Lung (tissue), 12 donors: Measurements from ENCODE around the gene TAF1B. TPM values are rescaled to one million over a fixed set of nuclear protein-coding genes. Genes with fewer than 3 reads are reported as not detected.

ENCODE experiments used
- ATAC-seq: fragments of 200-7000 bp; cut with Tn5 transposase; one replicate; pipeline ENCODE4 v1.9.1; 2020; ENCODE audit warnings: moderate number of reproducible peaks; ENCODE audit not compliant: insufficient read depth, low FRiP score
- DNase-seq, 3 donors: peaks; one replicate each; pipeline ENCODE4 v3.0.0-alpha.2; 2013 to 2017
- H3K27ac ChIP-seq, 2 donors: one replicate each; pipeline ENCODE4 v1.5.1; 2013; ENCODE audit warnings: mild to moderate bottlenecking in 2 of 2, moderate library complexity in 2 of 2, control low read depth in 1 of 2, inconsistent platforms in 1 of 2, low read depth in 1 of 2, low read length in 1 of 2
- H3K27me3 ChIP-seq, 3 donors: one replicate each; pipeline ENCODE4 v1.5.1; 2013; ENCODE audit warnings: low read length in 2 of 3; ENCODE audit not compliant: control insufficient read depth in 3 of 3, insufficient read depth in 3 of 3
- H3K36me3 ChIP-seq, 4 donors: one replicate each; pipeline ENCODE4 v1.5.1; 2013; ENCODE audit warnings: low read length in 4 of 4, mild to moderate bottlenecking in 1 of 4, moderate library complexity in 1 of 4; ENCODE audit not compliant: control insufficient read depth in 4 of 4, insufficient read depth in 4 of 4
- H3K4me1 ChIP-seq, 5 donors: one replicate each; pipeline ENCODE4 v1.5.1; 2013; ENCODE audit warnings: low read length in 5 of 5, mild to moderate bottlenecking in 2 of 5, moderate library complexity in 1 of 5; ENCODE audit not compliant: control insufficient read depth in 5 of 5, insufficient read depth in 5 of 5
- H3K4me3 ChIP-seq: one replicate; pipeline ENCODE4 v1.5.1; 2013; ENCODE audit warnings: mild to moderate bottlenecking, control low read depth, moderate library complexity
- H3K9ac ChIP-seq, 2 donors: one replicate each; pipeline ENCODE4 v1.5.1; 2013; ENCODE audit warnings: low read length in 2 of 2, control low read depth in 1 of 2; ENCODE audit not compliant: insufficient read depth in 1 of 2
- H3K9me3 ChIP-seq, 4 donors: one replicate each; pipeline ENCODE4 v1.5.1; 2013; ENCODE audit warnings: low read length in 3 of 4, mild to moderate bottlenecking in 1 of 4, moderate library complexity in 1 of 4; ENCODE audit not compliant: control insufficient read depth in 4 of 4, insufficient read depth in 3 of 4
- WGBS, 2 donors: extraction: QIAGEN DNeasy Blood & Tissue Kit; methylation state at CpG; one replicate each; pipeline ENCODE4 v1.1.7; 2013; 5-methylcytosine and 5-hydroxymethylcytosine counted together
- polyA plus RNA-seq, 2 donors: library from polyadenylated mRNA; stranded (reverse); fragments of 200-250 nt; gene quantifications; one replicate each; pipeline ENCODE4 v1.2.1, GENCODE V29; 2013
- total RNA-seq, 2 donors: library from RNA; depleted of rRNA in 1 of 2; stranded (reverse); fragments of >200 nt in 1 of 2; gene quantifications; one replicate each; pipeline ENCODE4 v1.2.1, GENCODE V29; 2014 to 2021
- TF ChIP-seq, protein P1 (sequence below): IDR thresholded peaks from 2 replicates; pipeline ENCODE4 v1.5.1; 2012; ENCODE audit warnings: mild to moderate bottlenecking; ENCODE audit errors: control extremely low read depth, extremely low read depth
- donor health status: control.
- donor health status: control.
- donor health status: Bipolar disorder and iron deficiency.
- donor health status: healthy.
- donor health status: DM: yes; HTN: yes; CAD: no.

TAF1B gene
- total and polyA plus RNA-seq, 4 donors: 6.1 to 46.3 (median 14.9) TPM

DNA sequence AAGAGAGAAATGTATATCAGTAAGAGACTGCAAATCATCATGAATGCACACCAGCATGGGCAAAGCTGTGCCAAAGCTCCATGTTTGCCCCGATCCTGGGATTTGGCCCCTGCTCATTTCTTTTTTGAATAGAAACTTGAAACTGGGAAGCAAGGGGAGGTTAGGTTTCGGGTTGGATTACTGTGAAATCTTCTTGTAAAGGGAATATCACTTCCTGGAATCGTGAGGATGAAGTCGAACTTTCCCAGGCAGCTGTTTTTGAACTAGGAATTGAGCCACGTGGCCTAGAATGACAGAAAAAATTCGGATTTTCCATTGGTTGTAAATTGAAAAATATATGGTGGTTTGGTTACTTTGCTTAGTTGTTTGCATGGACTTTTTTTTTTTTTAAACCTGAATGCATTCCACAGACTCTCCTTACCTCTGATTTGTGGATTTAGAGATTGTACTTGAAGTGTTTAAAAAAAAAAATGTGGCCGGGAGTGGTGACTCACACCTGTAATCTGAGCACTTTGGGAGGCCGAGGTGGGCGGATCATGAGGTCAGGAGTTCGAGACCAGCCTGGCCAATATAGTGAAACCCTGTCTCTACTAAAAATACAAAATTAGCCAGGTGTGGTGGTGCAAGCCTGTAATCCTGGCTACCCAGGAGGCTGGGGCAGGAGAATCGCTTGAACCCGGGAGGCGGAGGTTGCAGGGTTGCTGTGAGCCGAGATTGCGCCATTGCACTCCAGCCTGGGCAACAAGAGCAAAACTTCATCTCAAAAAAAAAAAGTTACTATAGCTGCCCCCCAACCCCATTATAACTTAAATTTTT lies 140.3 kb downstream of the TAF1B start:
- Histone ChIP-seq H3K9ac (no peak overlapping the region), H3K27ac (no peak overlapping the region), H3K36me3 (peaks cover 0 to 7% (median 0%) of the 10 kb centered on the region in 4 donors), H3K9me3 (no peaks in the 10 kb centered on the region), H3K4me3 (no peak overlapping the region), H3K27me3 (peaks cover 0 to 9% (median 3%) of the 10 kb centered on the region in 3 donors), H3K4me1 (peaks cover 0 to 9% (median 0%) of the 10 kb centered on the region in 5 donors)
- ATAC-seq: no peak
- 68 to 80% methylated on average over 15 of the region's 15 CpGs for WGBS, 2 donors
- no peak for DNase-seq
- TF ChIP-seq, protein P1, sequence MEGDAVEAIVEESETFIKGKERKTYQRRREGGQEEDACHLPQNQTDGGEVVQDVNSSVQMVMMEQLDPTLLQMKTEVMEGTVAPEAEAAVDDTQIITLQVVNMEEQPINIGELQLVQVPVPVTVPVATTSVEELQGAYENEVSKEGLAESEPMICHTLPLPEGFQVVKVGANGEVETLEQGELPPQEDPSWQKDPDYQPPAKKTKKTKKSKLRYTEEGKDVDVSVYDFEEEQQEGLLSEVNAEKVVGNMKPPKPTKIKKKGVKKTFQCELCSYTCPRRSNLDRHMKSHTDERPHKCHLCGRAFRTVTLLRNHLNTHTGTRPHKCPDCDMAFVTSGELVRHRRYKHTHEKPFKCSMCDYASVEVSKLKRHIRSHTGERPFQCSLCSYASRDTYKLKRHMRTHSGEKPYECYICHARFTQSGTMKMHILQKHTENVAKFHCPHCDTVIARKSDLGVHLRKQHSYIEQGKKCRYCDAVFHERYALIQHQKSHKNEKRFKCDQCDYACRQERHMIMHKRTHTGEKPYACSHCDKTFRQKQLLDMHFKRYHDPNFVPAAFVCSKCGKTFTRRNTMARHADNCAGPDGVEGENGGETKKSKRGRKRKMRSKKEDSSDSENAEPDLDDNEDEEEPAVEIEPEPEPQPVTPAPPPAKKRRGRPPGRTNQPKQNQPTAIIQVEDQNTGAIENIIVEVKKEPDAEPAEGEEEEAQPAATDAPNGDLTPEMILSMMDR: no peak

Other genes starting within 250 kb of the TAF1B start
- 100 to 1,000 TPM; 271 to 275 TPM for gene YWHAQ, start 212.5 kb upstream of the TAF1B start, total RNA-seq
- 100 to 1,000 TPM in 1 of 2 donors, 10 to 100 TPM in 1; 94.6 to 173 TPM for gene YWHAQ, start 212.5 kb upstream of the TAF1B start, polyA plus RNA-seq
- 10 to 100 TPM in 1 of 2 donors, 1 to 10 TPM in 1; 5.4 to 13.6 TPM for gene GRHL1, start 108.2 kb downstream of the TAF1B start, total RNA-seq
- gene GRHL1, start 108.2 kb downstream of the TAF1B start, polyA plus RNA-seq: 1 to 10 TPM; 1.8 to 5.9 TPM
- 10 to 100 TPM; 20.3 to 21.8 TPM for gene KLF11, start 200.1 kb downstream of the TAF1B start, total RNA-seq
- 10 to 100 TPM in 1 of 2 donors, 1 to 10 TPM in 1; 7.4 to 14.4 TPM for gene KLF11, start 200.1 kb downstream of the TAF1B start, polyA plus RNA-seq
- gene CYS1, start 236.9 kb downstream of the TAF1B start, total RNA-seq: 1 to 10 TPM; 1.0 to 5.1 TPM
- gene CYS1, start 236.9 kb downstream of the TAF1B start, polyA plus RNA-seq: 1 to 10 TPM in 1 of 2 donors, under 1 TPM in 1; 0.35 to 1.0 TPM